HFF-Myc (cell line): ENCODE measurements around the gene TLR8.

ENCODE experiments used
- DNase-seq: peaks from one replicate; pipeline ENCODE4 v3.0.0-alpha.2; 2011; ENCODE audit warnings: low read depth; ENCODE audit errors: extremely low read depth
- H3K4me3 ChIP-seq: replicated peaks from 2 replicates; pipeline ENCODE4 v1.5.1; 2011; ENCODE audit warnings: low read depth, mild to moderate bottlenecking, control low read depth, low read length
- TF ChIP-seq, protein P1 (sequence below): IDR thresholded peaks from 2 replicates; pipeline ENCODE4 v1.5.1; 2012; ENCODE audit warnings: mild to moderate bottlenecking, low read depth, low read length, control low read depth; ENCODE audit errors: missing control alignments

The TLR8 gene

DNA sequence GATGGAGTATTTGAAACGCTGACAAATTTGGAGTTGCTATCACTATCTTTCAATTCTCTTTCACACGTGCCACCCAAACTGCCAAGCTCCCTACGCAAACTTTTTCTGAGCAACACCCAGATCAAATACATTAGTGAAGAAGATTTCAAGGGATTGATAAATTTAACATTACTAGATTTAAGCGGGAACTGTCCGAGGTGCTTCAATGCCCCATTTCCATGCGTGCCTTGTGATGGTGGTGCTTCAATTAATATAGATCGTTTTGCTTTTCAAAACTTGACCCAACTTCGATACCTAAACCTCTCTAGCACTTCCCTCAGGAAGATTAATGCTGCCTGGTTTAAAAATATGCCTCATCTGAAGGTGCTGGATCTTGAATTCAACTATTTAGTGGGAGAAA, 13.2 kb downstream of the TLR8 start:
- TF ChIP-seq, protein P1, sequence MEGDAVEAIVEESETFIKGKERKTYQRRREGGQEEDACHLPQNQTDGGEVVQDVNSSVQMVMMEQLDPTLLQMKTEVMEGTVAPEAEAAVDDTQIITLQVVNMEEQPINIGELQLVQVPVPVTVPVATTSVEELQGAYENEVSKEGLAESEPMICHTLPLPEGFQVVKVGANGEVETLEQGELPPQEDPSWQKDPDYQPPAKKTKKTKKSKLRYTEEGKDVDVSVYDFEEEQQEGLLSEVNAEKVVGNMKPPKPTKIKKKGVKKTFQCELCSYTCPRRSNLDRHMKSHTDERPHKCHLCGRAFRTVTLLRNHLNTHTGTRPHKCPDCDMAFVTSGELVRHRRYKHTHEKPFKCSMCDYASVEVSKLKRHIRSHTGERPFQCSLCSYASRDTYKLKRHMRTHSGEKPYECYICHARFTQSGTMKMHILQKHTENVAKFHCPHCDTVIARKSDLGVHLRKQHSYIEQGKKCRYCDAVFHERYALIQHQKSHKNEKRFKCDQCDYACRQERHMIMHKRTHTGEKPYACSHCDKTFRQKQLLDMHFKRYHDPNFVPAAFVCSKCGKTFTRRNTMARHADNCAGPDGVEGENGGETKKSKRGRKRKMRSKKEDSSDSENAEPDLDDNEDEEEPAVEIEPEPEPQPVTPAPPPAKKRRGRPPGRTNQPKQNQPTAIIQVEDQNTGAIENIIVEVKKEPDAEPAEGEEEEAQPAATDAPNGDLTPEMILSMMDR, result no peak
- no peak overlapping the region for H3K4me3 ChIP-seq

DNA sequence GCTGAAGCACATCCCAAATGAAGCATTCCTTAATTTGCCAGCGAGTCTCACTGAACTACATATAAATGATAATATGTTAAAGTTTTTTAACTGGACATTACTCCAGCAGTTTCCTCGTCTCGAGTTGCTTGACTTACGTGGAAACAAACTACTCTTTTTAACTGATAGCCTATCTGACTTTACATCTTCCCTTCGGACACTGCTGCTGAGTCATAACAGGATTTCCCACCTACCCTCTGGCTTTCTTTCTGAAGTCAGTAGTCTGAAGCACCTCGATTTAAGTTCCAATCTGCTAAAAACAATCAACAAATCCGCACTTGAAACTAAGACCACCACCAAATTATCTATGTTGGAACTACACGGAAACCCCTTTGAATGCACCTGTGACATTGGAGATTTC, 14.6 kb downstream of the TLR8 start:
- no peak for DNase-seq
- H3K4me3 ChIP-seq, result no peak overlapping the region
- TF ChIP-seq, protein P1, result no peak

More for the DNA sequence above, 13.2 kb downstream of the TLR8 start:
- no peak for DNase-seq

DNA sequence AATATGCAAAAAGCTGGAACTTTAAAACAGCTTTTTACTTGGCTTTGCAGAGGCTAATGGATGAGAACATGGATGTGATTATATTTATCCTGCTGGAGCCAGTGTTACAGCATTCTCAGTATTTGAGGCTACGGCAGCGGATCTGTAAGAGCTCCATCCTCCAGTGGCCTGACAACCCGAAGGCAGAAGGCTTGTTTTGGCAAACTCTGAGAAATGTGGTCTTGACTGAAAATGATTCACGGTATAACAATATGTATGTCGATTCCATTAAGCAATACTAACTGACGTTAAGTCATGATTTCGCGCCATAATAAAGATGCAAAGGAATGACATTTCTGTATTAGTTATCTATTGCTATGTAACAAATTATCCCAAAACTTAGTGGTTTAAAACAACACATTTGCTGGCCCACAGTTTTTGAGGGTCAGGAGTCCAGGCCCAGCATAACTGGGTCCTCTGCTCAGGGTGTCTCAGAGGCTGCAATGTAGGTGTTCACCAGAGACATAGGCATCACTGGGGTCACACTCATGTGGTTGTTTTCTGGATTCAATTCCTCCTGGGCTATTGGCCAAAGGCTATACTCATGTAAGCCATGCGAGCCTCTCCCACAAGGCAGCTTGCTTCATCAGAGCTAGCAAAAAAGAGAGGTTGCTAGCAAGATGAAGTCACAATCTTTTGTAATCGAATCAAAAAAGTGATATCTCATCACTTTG, 15.6 kb downstream of the TLR8 start:
- H3K4me3 ChIP-seq, result no peak overlapping the region
- no peak for DNase-seq
- TF ChIP-seq, protein P1, result no peak

DNA sequence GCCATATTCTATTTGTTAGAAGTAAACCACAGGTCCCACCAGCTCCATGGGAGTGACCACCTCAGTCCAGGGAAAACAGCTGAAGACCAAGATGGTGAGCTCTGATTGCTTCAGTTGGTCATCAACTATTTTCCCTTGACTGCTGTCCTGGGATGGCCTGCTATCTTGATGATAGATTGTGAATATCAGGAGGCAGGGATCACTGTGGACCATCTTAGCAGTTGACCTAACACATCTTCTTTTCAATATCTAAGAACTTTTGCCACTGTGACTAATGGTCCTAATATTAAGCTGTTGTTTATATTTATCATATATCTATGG, 16.1 kb downstream of the TLR8 start:
- TF ChIP-seq, protein P1, result no peak
- DNase-seq, result no peak
- H3K4me3 ChIP-seq, result no peak overlapping the region

DNA sequence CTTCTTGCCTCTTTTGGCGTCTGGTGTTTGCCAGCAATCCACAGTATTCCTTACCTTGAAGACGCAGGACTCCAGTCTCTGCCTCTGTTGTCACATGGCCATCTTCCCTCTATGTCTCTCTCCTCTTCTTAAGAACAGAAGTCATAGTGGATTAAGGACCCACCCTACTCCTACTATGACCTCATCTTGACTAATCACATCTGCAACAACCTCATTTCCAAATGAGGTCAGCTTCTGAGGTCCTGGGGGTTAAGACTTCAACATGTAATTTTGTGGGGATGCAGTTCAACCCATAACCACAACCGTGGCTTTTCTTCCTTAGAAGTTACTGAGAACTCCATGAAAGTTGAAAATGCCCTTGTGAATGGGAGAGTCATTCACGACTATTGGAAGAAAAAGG, 23.3 kb downstream of the TLR8 start:
- no peak overlapping the region for H3K4me3 ChIP-seq
- no peak for DNase-seq
- TF ChIP-seq, protein P1, result no peak

DNA sequence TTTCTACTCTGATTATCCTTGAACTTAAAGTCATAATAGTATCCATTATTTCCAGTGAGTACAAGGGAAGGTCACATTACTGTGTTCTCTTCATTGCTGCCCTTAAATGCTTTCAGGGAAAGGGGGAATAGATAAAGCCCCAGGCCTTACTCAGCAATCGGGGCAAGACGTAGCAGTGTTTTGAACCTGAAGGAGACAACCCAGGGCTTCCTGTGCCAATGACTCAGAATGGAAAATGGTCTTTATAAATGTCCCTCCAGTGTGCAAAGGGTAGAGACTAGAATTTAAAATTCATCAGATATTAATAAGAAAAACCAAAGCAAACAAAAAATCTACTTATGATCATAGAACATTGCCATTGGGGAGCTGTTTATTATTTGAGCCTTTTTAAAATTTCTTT, 23.7 kb downstream of the TLR8 start:
- DNase-seq, result no peak
- TF ChIP-seq, protein P1, result no peak
- H3K4me3 ChIP-seq, result no peak overlapping the region

DNA sequence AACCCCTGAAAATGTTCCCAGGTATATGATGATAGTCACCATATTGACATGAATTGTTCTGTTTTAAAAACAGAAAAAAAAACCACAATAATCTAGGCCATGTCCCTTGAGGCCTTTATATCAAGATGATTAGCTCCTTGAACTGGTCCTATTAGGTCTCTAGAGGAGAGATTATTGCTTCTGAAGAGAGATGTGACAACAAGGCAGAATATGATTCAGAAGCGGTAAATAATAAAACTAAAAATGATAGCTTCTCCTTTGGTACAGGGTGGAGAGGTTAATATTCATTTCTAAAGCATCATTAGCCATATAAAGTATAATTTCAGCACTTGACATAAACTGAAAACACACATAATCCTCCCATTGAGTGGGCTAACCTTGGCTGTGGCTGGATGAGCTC, 25.8 kb downstream of the TLR8 start:
- no peak overlapping the region for H3K4me3 ChIP-seq
- TF ChIP-seq, protein P1, result no peak
- DNase-seq, result no peak
